Adrenal gland (tissue), 12 donors: Measurements from ENCODE around the gene YJEFN3. TPM values are rescaled to one million over a fixed set of nuclear protein-coding genes. Genes with fewer than 3 reads are reported as not detected.

Experiments
- DNase-seq, 7 donors: peaks; one replicate each; pipeline ENCODE4 v3.0.0-alpha.2; 2019 to 2020
- H3K27ac ChIP-seq, 5 donors: fragments of 200-600 bp; sonication (generic) in 4 of 5; 1 replicate in 3 of 5; 2 replicates in 2 of 5; pipeline versions ENCODE4 v1.5.1 to v1.8.0; 2016 to 2020; ENCODE audit warnings: mild to moderate bottlenecking in 1 of 5
- H3K27me3 ChIP-seq: fragments of 200-600 bp; 2 replicates; pipeline ENCODE4 v1.8.0; 2021
- H3K36me3 ChIP-seq, 2 donors: fragments of 200-600 bp; replicated peaks in 1 of 2; 1 replicate in 1 of 2; 2 replicates in 1 of 2; pipeline versions ENCODE4 v1.5.1 to v1.8.0; 2018 to 2022
- H3K4me1 ChIP-seq, 2 donors: fragments of 200-600 bp; replicated peaks in 1 of 2; 1 replicate in 1 of 2; 2 replicates in 1 of 2; pipeline versions ENCODE4 v1.5.1 to v1.8.0; 2018 to 2021
- H3K4me3 ChIP-seq, 4 donors: fragments of 200-600 bp; sonication (generic) in 3 of 4; one replicate each; pipeline ENCODE4 v1.5.1; 2016 to 2018
- H3K9me3 ChIP-seq, 3 donors: fragments of 200-600 bp; sonication (generic) in 1 of 3; replicated peaks in 1 of 3; 1 replicate in 2 of 3; 2 replicates in 1 of 3; pipeline versions ENCODE4 v1.5.1 to v1.8.0; 2016 to 2021
- POLR2A ChIP-seq, 2 donors: fragments of 450-650 bp; IDR thresholded peaks; one replicate each; pipeline ENCODE4 v1.6.1; 2017; ENCODE audit warnings: antibody characterized with exemption in 2 of 2, mild to moderate bottlenecking in 2 of 2, moderate library complexity in 1 of 2
- WGBS, 4 donors: extraction: QIAGEN DNeasy Blood & Tissue Kit in 2 of 4; methylation state at CpG; one replicate each; pipeline versions ENCODE4 v1.1.5 to v1.1.7; 2013 to 2017; 5-methylcytosine and 5-hydroxymethylcytosine counted together
- intact Hi-C, 2 donors: fragments of 100-400 bp; cut with DNase I; formaldehyde crosslinking; loops; one replicate each; pipeline versions ENCODE4 v1.14.1 to v1.15.0; 2022 to 2023
- polyA plus RNA-seq, 3 donors: library from polyadenylated mRNA; stranded (reverse); fragments of 200-250 nt in 2 of 3; fragments of 350-450 nt in 1 of 3; fragmentation: Illumina TruSeq in 1 of 3; extraction: RNeasy Lipid Tissue Mini Kit (QIAGEN cat#74804) in 1 of 3; gene quantifications; one replicate each; pipeline ENCODE4 v1.2.3, GENCODE V29; 2013 to 2014
- total RNA-seq, 9 donors: library from RNA; depleted of rRNA in 4 of 9; stranded (reverse); fragments of >200 nt in 4 of 9; fragments of 120-200 nt in 1 of 9; fragmentation: NEBNext Ultra II Directional in 1 of 9; extraction: Animal tissue kit (Norgen Biotek cat#: 25700) in 1 of 9; gene quantifications; one replicate each; pipeline versions ENCODE4 v1.1.0 to v1.2.4, GENCODE V29; 2013 to 2023
- TF ChIP-seq, protein P1 (sequence below), 6 experiments: fragments of 450-650 bp in 4 of 6; fragments of 200-600 bp in 2 of 6; sonication (generic) in 1 of 6; IDR thresholded peaks; 1 replicate in 5 of 6; 2 replicates in 1 of 6; pipeline versions ENCODE4 v1.5.1 to v1.8.0; 2016 to 2021; ENCODE audit warnings: antibody characterized with exemption in 6 of 6, mild to moderate bottlenecking in 2 of 6, moderate library complexity in 1 of 6
- donor health status: healthy with polysubstance abuse.
- donor health status: Bipolar disorder and iron deficiency.
- donor health status: DM: yes; HTN: yes; CAD: no.
- donor health status: DM: no; HTN: no; CAD: no.
- donor health status: DM: no; HTN: no; CAD: no.
- donor health status: DM: yes; HTN: yes; CAD: no.

The YJEFN3 gene
- total and polyA plus RNA-seq, 12 donors, result 0.36 to 30.2 (median 1.3) TPM

GRCh38 chr19:19541616-19542015, 12.9 kb downstream of the YJEFN3 start:
- Histone ChIP-seq H3K27me3 (peaks cover 51% of the 10 kb centered on the region), H3K4me1 (peaks cover 4 to 19% of the 10 kb centered on the region in 2 donors), H3K9me3 (no peaks in the 10 kb centered on the region), H3K36me3 (no peaks in the 10 kb centered on the region), H3K4me3 (no peak overlapping the region), H3K27ac (no peak overlapping the region)
- WGBS, 4 donors, result 63 to 80% (median 67%) methylated on average over 8 to 16 of the region's 16 CpGs
- intact Hi-C loops, result no loop called here
- DNase-seq, result no peak
- TF ChIP-seq POLR2A (IDR thresholded peaks at IDR 0.05), result no peak
- TF ChIP-seq, protein P1, sequence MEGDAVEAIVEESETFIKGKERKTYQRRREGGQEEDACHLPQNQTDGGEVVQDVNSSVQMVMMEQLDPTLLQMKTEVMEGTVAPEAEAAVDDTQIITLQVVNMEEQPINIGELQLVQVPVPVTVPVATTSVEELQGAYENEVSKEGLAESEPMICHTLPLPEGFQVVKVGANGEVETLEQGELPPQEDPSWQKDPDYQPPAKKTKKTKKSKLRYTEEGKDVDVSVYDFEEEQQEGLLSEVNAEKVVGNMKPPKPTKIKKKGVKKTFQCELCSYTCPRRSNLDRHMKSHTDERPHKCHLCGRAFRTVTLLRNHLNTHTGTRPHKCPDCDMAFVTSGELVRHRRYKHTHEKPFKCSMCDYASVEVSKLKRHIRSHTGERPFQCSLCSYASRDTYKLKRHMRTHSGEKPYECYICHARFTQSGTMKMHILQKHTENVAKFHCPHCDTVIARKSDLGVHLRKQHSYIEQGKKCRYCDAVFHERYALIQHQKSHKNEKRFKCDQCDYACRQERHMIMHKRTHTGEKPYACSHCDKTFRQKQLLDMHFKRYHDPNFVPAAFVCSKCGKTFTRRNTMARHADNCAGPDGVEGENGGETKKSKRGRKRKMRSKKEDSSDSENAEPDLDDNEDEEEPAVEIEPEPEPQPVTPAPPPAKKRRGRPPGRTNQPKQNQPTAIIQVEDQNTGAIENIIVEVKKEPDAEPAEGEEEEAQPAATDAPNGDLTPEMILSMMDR (IDR thresholded peaks at IDR 0.05), result no peak

GRCh38 chr19:19542507-19542906, 13.8 kb downstream of the YJEFN3 start:
- H3K4me3 ChIP-seq, result no peak overlapping the region
- DNase-seq, result no peak
- no peak for TF ChIP-seq POLR2A (IDR thresholded peaks at IDR 0.05)
- TF ChIP-seq, protein P1 (IDR thresholded peaks at IDR 0.05), result no peak
- H3K9me3 ChIP-seq, result no peaks in the 10 kb centered on the region
- intact Hi-C loops, result no loop called here
- 61 to 78% (median 73%) methylated on average over 10 to 12 of the region's 12 CpGs for WGBS, 4 donors
- H3K4me1 ChIP-seq, result peaks cover 4 to 16% of the 10 kb centered on the region in 2 donors
- no peaks in the 10 kb centered on the region for H3K36me3 ChIP-seq
- H3K27ac ChIP-seq, result no peak overlapping the region
- H3K27me3 ChIP-seq, result peaks cover 51% of the 10 kb centered on the region

GRCh38 chr19:19543101-19543500, 14.4 kb downstream of the YJEFN3 start:
- peaks cover 4 to 11% of the 10 kb centered on the region in 2 donors for H3K4me1 ChIP-seq
- H3K27me3 ChIP-seq, result peaks cover 47% of the 10 kb centered on the region
- DNase-seq, result no peak
- no peaks in the 10 kb centered on the region for H3K36me3 ChIP-seq
- H3K4me3 ChIP-seq, result no peak overlapping the region
- no peaks in the 10 kb centered on the region for H3K9me3 ChIP-seq
- intact Hi-C loops, result no loop called here
- no peak overlapping the region for H3K27ac ChIP-seq
- TF ChIP-seq POLR2A (IDR thresholded peaks at IDR 0.05), result no peak
- TF ChIP-seq, protein P1 (IDR thresholded peaks at IDR 0.05), result no peak
- 76 to 81% (median 79%) methylated on average over 4 to 13 of the region's 13 CpGs for WGBS, 4 donors

- Histone ChIP-seq H3K9me3 (no peaks in the 10 kb centered on the region), H3K4me3 (no peak overlapping the region), H3K4me1 (peaks cover 0 to 6% of the 10 kb centered on the region in 2 donors), H3K36me3 (no peaks in the 10 kb centered on the region), H3K27ac (no peak overlapping the region), H3K27me3 (peaks cover 41% of the 10 kb centered on the region)
- intact Hi-C loops, result no loop called here
- WGBS, 4 donors, result 81 to 94% (median 89%) methylated on average over 3 to 19 of the region's 19 CpGs
- DNase-seq, result no peak
- no peak for TF ChIP-seq POLR2A (IDR thresholded peaks at IDR 0.05)
- TF ChIP-seq, protein P1 (IDR thresholded peaks at IDR 0.05), result no peak
These were observed 14.9 kb downstream of the YJEFN3 start for GRCh38 chr19:19543640-19544039.
